Psoas muscle (tissue), 8 donors: ENCODE results near the gene DYNLT2B. TPM values are rescaled to one million over a fixed set of nuclear protein-coding genes. Genes with fewer than 3 reads are reported as not detected.
A peak's percentile ranks its signal among the peaks of the same experiment; 100 is the strongest.

Experiments
- ATAC-seq, 4 donors: fragments of 200-7000 bp; cut with Tn5 transposase; one replicate each; pipeline ENCODE4 v1.9.1; 2020; ENCODE audit warnings: moderate library complexity in 3 of 4, mild to moderate bottlenecking in 2 of 4
- DNase-seq, 2 donors: peaks; one replicate each; pipeline ENCODE4 v3.0.0-alpha.2; 2020
- H3K27ac ChIP-seq: fragments of 200-600 bp; one replicate; pipeline ENCODE4 v1.8.0; 2022
- H3K27me3 ChIP-seq, 3 donors: fragments of 200-600 bp in 1 of 3; one replicate each; pipeline versions ENCODE4 v1.6.1 to v1.8.0; 2013 to 2022; ENCODE audit warnings: low read length in 2 of 3, mild to moderate bottlenecking in 2 of 3, moderate library complexity in 1 of 3; ENCODE audit not compliant: insufficient read depth in 3 of 3
- H3K36me3 ChIP-seq, 2 donors: fragments of 200-600 bp in 1 of 2; one replicate each; pipeline versions ENCODE4 v1.6.1 to v1.8.0; 2013 to 2022; ENCODE audit warnings: low read depth in 1 of 2, mild to moderate bottlenecking in 1 of 2, moderate library complexity in 1 of 2; ENCODE audit not compliant: insufficient read depth in 1 of 2
- H3K4me1 ChIP-seq: fragments of 200-600 bp; one replicate; pipeline ENCODE4 v1.8.0; 2022
- H3K4me3 ChIP-seq: fragments of 200-600 bp; one replicate; pipeline ENCODE4 v1.8.0; 2022; ENCODE audit warnings: mild to moderate bottlenecking
- H3K9me3 ChIP-seq: fragments of 200-600 bp; one replicate; pipeline ENCODE4 v1.8.0; 2022
- CTCF ChIP-seq: fragments of 200-600 bp; IDR thresholded peaks from one replicate; pipeline ENCODE4 v1.8.0; 2022; ENCODE audit warnings: antibody characterized with exemption
- WGBS, 3 donors: extraction: QIAGEN DNeasy Blood & Tissue Kit; methylation state at CpG; one replicate each; pipeline versions ENCODE4 v1.1.6 to v1.1.7; 2013; 5-methylcytosine and 5-hydroxymethylcytosine counted together
- intact Hi-C, 2 donors: fragments of 100-400 bp; cut with DNase I; formaldehyde crosslinking; loops; one replicate each; pipeline versions ENCODE4 v1.11.0 to v1.14.2; 2022
- polyA plus RNA-seq, 3 donors: library from polyadenylated mRNA; stranded (reverse); fragments of 200-250 nt; gene quantifications; one replicate each; pipeline ENCODE4 v1.2.3, GENCODE V29; 2013
- total RNA-seq, 4 donors: library from RNA; stranded (reverse); fragmentation: NEBNext Ultra II Directional in 2 of 4; extraction: Animal tissue kit (Norgen Biotek cat#: 25700) in 2 of 4; gene quantifications; one replicate each; pipeline versions ENCODE4 v1.2.1 to v1.2.4, GENCODE V29; 2021 to 2023
- donor health status: healthy with polysubstance abuse.
- donor health status: DM: no; HTN: no; CAD: no; lungs with moderate emphysema.
- donor health status: Bipolar disorder and iron deficiency.
- donor health status: healthy.
- donor health status: DM: yes; HTN: yes; CAD: no.
- donor health status: DM: no; HTN: no; CAD: no.
- donor health status: DM: no; HTN: no; CAD: no.
- donor health status: DM: yes; HTN: yes; CAD: no.

DYNLT2B gene
- total and polyA plus RNA-seq, 7 donors = 0.44 to 6.1 (median 2.7) TPM; not detected in 1

- Histone ChIP-seq H3K27me3 (no peaks in the 10 kb centered on the region), H3K4me1 (peaks cover 76% of the 10 kb centered on the region), H3K4me3 (peak overlapping the region; percentile 41), H3K9me3 (no peaks in the 10 kb centered on the region), H3K27ac (peak overlapping the region; percentile 98), H3K36me3 (no peaks in the 10 kb centered on the region)
- 50 to 65% (median 54%) methylated on average over 7 of the region's 7 CpGs for WGBS, 3 donors
- intact Hi-C loops = no loop called here
- no peak for DNase-seq
- ATAC-seq = peak; percentile 40 to 72 (median 59)
- no peak for TF ChIP-seq CTCF
These were observed 37.2 kb downstream of the DYNLT2B start for GRCh38 chr3:196280689-196281440.

GRCh38 chr3:196275126-196275525, 42.9 kb downstream of the DYNLT2B start:
- Histone ChIP-seq H3K36me3 (peaks cover 2 to 8% of the 10 kb centered on the region in 2 donors), H3K4me3 (no peak overlapping the region), H3K27me3 (no peaks in the 10 kb centered on the region), H3K9me3 (peaks cover 4% of the 10 kb centered on the region), H3K27ac (no peak overlapping the region), H3K4me1 (peaks cover 28% of the 10 kb centered on the region)
- DNase-seq (no peak), ATAC-seq (no peak)
- intact Hi-C loops = no loop called here
- 78 to 97% (median 85%) methylated on average over 5 of the region's 5 CpGs for WGBS, 3 donors
- no peak for TF ChIP-seq CTCF

- Histone ChIP-seq H3K27ac (no peak overlapping the region), H3K27me3 (no peaks in the 10 kb centered on the region), H3K4me1 (peaks cover 25% of the 10 kb centered on the region), H3K36me3 (peaks cover 4 to 13% of the 10 kb centered on the region in 2 donors), H3K4me3 (no peak overlapping the region), H3K9me3 (peaks cover 4% of the 10 kb centered on the region)
- TF ChIP-seq CTCF = no peak
- 62 to 92% (median 67%) methylated on average over 5 of the region's 5 CpGs for WGBS, 3 donors
- no peak for ATAC-seq
- intact Hi-C loops = no loop called here
- no peak for DNase-seq
These were observed 43.5 kb downstream of the DYNLT2B start for GRCh38 chr3:196274585-196274984.

GRCh38 chr3:196273655-196274054, 44.4 kb downstream of the DYNLT2B start:
- Histone ChIP-seq H3K36me3 (peaks cover 6 to 23% of the 10 kb centered on the region in 2 donors), H3K27ac (no peak overlapping the region), H3K27me3 (no peaks in the 10 kb centered on the region), H3K4me1 (peaks cover 16% of the 10 kb centered on the region), H3K4me3 (no peak overlapping the region), H3K9me3 (peaks cover 4% of the 10 kb centered on the region)
- WGBS, 3 donors = 94 to 98% (median 96%) methylated on average over 12 of the region's 12 CpGs
- intact Hi-C loops = no loop called here
- no peak for TF ChIP-seq CTCF
- ATAC-seq (no peak), DNase-seq (no peak)
